ENCODE data around the gene BIRC2. TPM values are rescaled to one million over a fixed set of nuclear protein-coding genes. Genes with fewer than 3 reads are reported as not detected.
"Not testable (repeated sequence)": the region's sequence is repeated elsewhere in the genome, so short reads cannot be mapped to it uniquely, and the experiment has no call there.

BIRC2 gene
- polyA plus RNA-seq, 4 donors: 22.1 to 68.5 (median 33.7) TPM

- WGBS, 3 donors: 77 to 90% (median 82%) methylated on average over 28 to 31 of the region's 31 CpGs
- H3K27ac ChIP-seq (ENCODE audit: low read depth in 1 of 3, low read length in 2 of 3); H3K36me3 ChIP-seq (ENCODE audit: control insufficient read depth in 3 of 3, insufficient read depth in 2 of 3, low read depth in 1 of 3, low read length in 3 of 3); DNase-seq; H3K4me1 ChIP-seq (ENCODE audit: control insufficient read depth in 3 of 3, insufficient read depth in 2 of 3, low read depth in 1 of 3, low read length in 2 of 3); FAIRE-seq; H3K27me3 ChIP-seq (ENCODE audit: control insufficient read depth in 3 of 3, insufficient read depth in 3 of 3, low read length in 3 of 3); H3K4me3 ChIP-seq (ENCODE audit: low read depth in 1 of 3, low read length in 3 of 3); H3K9me3 ChIP-seq (ENCODE audit: control insufficient read depth in 2 of 2, insufficient read depth in 1 of 2, low read depth in 1 of 2, low read length in 1 of 2): not testable (repeated sequence)
Measured at GRCh38 chr11:102374633-102375424, 27.8 kb downstream of the BIRC2 start.

DNA sequence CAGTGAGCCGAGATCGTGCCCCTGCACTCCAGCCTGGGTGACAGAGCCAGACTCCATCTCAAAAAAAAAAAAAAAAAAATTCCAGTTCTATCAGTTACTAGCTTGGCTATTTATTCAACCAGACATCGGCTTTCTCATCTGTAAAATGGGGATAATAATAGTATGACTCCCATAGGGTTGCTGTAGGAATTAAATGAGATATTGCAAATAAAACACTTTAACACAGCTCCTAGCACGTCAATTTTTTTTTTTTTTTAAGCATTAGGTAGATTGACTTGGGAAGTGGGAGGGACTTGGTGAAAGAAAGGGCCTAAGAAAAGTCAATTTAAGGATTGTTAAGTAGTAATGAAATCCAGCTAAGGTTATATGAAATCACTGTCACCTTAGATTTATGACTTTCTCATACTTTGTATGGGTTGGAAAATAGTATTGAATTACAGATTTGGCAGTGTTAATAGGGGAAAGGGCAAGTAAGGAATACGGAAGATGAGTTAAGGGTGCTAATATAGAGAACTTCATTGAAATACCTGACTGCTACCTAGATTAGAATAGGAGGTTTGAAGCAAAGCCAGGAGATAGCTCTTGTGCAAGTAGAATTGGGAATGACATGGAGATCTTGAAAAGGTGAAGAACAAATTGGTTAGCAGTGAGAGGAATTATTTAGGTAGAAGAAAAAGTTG, 28.8 kb downstream of the BIRC2 start:
- Histone ChIP-seq H3K4me1 (ENCODE audit: control insufficient read depth in 3 of 3, insufficient read depth in 2 of 3, low read depth in 1 of 3, low read length in 2 of 3) (no peaks in the 10 kb centered on the region), H3K27me3 (ENCODE audit: control insufficient read depth in 3 of 3, insufficient read depth in 3 of 3, low read length in 3 of 3) (no peaks in the 10 kb centered on the region), H3K27ac (ENCODE audit: low read depth in 1 of 3, low read length in 2 of 3) (no peak overlapping the region), H3K4me3 (ENCODE audit: low read depth in 1 of 3, low read length in 3 of 3) (no peak overlapping the region), H3K36me3 (ENCODE audit: control insufficient read depth in 3 of 3, insufficient read depth in 2 of 3, low read depth in 1 of 3, low read length in 3 of 3) (peaks cover 0 to 11% (median 10%) of the 10 kb centered on the region in 3 donors), H3K9me3 (ENCODE audit: control insufficient read depth in 2 of 2, insufficient read depth in 1 of 2, low read depth in 1 of 2, low read length in 1 of 2) (no peaks in the 10 kb centered on the region)
- FAIRE-seq (no peak), DNase-seq (no peak)
- 84 to 90% (median 89%) methylated on average over 5 of the region's 5 CpGs for WGBS, 3 donors

GRCh38 chr11:102377891-102378290, 30.9 kb downstream of the BIRC2 start:
- Histone ChIP-seq H3K27me3 (ENCODE audit: control insufficient read depth in 3 of 3, insufficient read depth in 3 of 3, low read length in 3 of 3) (no peaks in the 10 kb centered on the region), H3K27ac (ENCODE audit: low read depth in 1 of 3, low read length in 2 of 3) (no peak overlapping the region), H3K4me1 (ENCODE audit: control insufficient read depth in 3 of 3, insufficient read depth in 2 of 3, low read depth in 1 of 3, low read length in 2 of 3) (no peaks in the 10 kb centered on the region), H3K9me3 (ENCODE audit: control insufficient read depth in 2 of 2, insufficient read depth in 1 of 2, low read depth in 1 of 2, low read length in 1 of 2) (no peaks in the 10 kb centered on the region), H3K36me3 (ENCODE audit: control insufficient read depth in 3 of 3, insufficient read depth in 2 of 3, low read depth in 1 of 3, low read length in 3 of 3) (peaks cover 0 to 14% (median 14%) of the 10 kb centered on the region in 3 donors), H3K4me3 (ENCODE audit: low read depth in 1 of 3, low read length in 3 of 3) (no peak overlapping the region)
- WGBS, 3 donors: 86 to 90% (median 88%) methylated on average over 2 of the region's 2 CpGs
- no peak for FAIRE-seq
- DNase-seq: no peak

DNA sequence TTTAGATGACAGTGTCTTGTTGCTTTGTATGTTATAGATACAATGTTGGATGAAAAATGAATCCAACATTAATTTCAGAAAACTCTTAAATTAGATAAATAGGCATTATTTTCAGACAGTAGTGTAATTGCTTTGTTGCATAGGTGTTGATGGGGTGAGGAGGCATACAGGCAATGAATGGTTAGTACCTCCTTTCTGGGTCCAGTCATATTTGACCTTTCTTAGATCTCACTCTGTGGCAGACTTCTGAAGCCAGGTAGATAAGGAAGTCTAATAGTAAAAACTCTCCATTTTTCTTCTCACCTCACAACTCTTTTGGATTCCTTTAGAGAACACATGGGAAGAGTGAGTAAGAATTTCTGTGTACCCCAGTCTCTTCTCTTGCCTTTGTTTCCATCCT, 31.8 kb downstream of the BIRC2 start:
- Histone ChIP-seq H3K4me3 (ENCODE audit: low read depth in 1 of 3, low read length in 3 of 3) (no peak overlapping the region), H3K27ac (ENCODE audit: low read depth in 1 of 3, low read length in 2 of 3) (no peak overlapping the region), H3K9me3 (ENCODE audit: control insufficient read depth in 2 of 2, insufficient read depth in 1 of 2, low read depth in 1 of 2, low read length in 1 of 2) (no peaks in the 10 kb centered on the region), H3K36me3 (ENCODE audit: control insufficient read depth in 3 of 3, insufficient read depth in 2 of 3, low read depth in 1 of 3, low read length in 3 of 3) (peaks cover 0 to 14% (median 14%) of the 10 kb centered on the region in 3 donors), H3K4me1 (ENCODE audit: control insufficient read depth in 3 of 3, insufficient read depth in 2 of 3, low read depth in 1 of 3, low read length in 2 of 3) (no peaks in the 10 kb centered on the region), H3K27me3 (ENCODE audit: control insufficient read depth in 3 of 3, insufficient read depth in 3 of 3, low read length in 3 of 3) (no peaks in the 10 kb centered on the region)
- no peak for FAIRE-seq
- DNase-seq: no peak

- Histone ChIP-seq H3K36me3 (ENCODE audit: control insufficient read depth in 3 of 3, insufficient read depth in 2 of 3, low read depth in 1 of 3, low read length in 3 of 3) (peaks cover 0 to 14% (median 13%) of the 10 kb centered on the region in 3 donors), H3K27me3 (ENCODE audit: control insufficient read depth in 3 of 3, insufficient read depth in 3 of 3, low read length in 3 of 3) (no peaks in the 10 kb centered on the region), H3K4me3 (ENCODE audit: low read depth in 1 of 3, low read length in 3 of 3) (no peak overlapping the region), H3K9me3 (ENCODE audit: control insufficient read depth in 2 of 2, insufficient read depth in 1 of 2, low read depth in 1 of 2, low read length in 1 of 2) (no peaks in the 10 kb centered on the region), H3K27ac (ENCODE audit: low read depth in 1 of 3, low read length in 2 of 3) (no peak overlapping the region), H3K4me1 (ENCODE audit: control insufficient read depth in 3 of 3, insufficient read depth in 2 of 3, low read depth in 1 of 3, low read length in 2 of 3) (peaks cover 0 to 21% (median 0%) of the 10 kb centered on the region in 3 donors)
- FAIRE-seq: no peak
- no peak for DNase-seq
- 89 to 96% (median 91%) methylated on average over 3 of the region's 3 CpGs for WGBS, 3 donors
Measured at GRCh38 chr11:102382384-102382783, 35.4 kb downstream of the BIRC2 start.

DNA sequence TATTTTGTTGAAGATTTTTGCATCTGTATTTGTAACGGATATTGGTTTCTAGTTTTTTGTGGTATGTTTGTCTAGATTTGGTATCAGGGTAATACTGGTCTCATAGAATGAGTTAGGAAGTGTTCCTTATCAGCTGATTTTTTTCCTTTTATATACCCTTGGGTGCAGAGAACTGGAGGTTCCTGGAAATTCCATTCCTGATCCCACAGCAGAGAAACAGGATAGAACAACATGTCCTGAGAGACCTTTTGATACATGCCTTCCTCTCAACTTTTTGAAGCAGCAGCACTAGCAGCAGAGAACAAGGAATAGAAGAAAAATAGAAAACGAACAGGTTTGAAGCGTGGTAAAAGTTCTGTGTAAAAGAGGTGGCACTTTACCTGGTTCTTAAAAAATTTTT, 36.8 kb downstream of the BIRC2 start:
- WGBS, 3 donors: 78 to 89% (median 83%) methylated on average over 3 of the region's 3 CpGs
- H3K36me3 ChIP-seq (ENCODE audit: control insufficient read depth in 3 of 3, insufficient read depth in 2 of 3, low read depth in 1 of 3, low read length in 3 of 3): peaks cover 0 to 13% (median 13%) of the 10 kb centered on the region in 3 donors
- peaks cover 0 to 21% (median 0%) of the 10 kb centered on the region in 3 donors for H3K4me1 ChIP-seq (ENCODE audit: control insufficient read depth in 3 of 3, insufficient read depth in 2 of 3, low read depth in 1 of 3, low read length in 2 of 3)
- H3K4me3 ChIP-seq (ENCODE audit: low read depth in 1 of 3, low read length in 3 of 3): no peak overlapping the region
- H3K27me3 ChIP-seq (ENCODE audit: control insufficient read depth in 3 of 3, insufficient read depth in 3 of 3, low read length in 3 of 3): no peaks in the 10 kb centered on the region
- no peak overlapping the region for H3K27ac ChIP-seq (ENCODE audit: low read depth in 1 of 3, low read length in 2 of 3)
- FAIRE-seq (no peak), DNase-seq (no peak)
- no peaks in the 10 kb centered on the region for H3K9me3 ChIP-seq (ENCODE audit: control insufficient read depth in 2 of 2, insufficient read depth in 1 of 2, low read depth in 1 of 2, low read length in 1 of 2)

- DNase-seq (peak in 1 of 2 donors; percentile 36), FAIRE-seq (no peak)
- no peaks in the 10 kb centered on the region for H3K27me3 ChIP-seq (ENCODE audit: control insufficient read depth in 3 of 3, insufficient read depth in 3 of 3, low read length in 3 of 3)
- H3K27ac ChIP-seq (ENCODE audit: low read depth in 1 of 3, low read length in 2 of 3): peak overlapping the region in 1 of 3 donors; percentile 58
- H3K4me3 ChIP-seq (ENCODE audit: low read depth in 1 of 3, low read length in 3 of 3): no peak overlapping the region
- H3K36me3 ChIP-seq (ENCODE audit: control insufficient read depth in 3 of 3, insufficient read depth in 2 of 3, low read depth in 1 of 3, low read length in 3 of 3): peaks cover 0 to 17% (median 8%) of the 10 kb centered on the region in 3 donors
- 66 to 78% (median 77%) methylated on average over 15 of the region's 15 CpGs for WGBS, 3 donors
- no peaks in the 10 kb centered on the region for H3K9me3 ChIP-seq (ENCODE audit: control insufficient read depth in 2 of 2, insufficient read depth in 1 of 2, low read depth in 1 of 2, low read length in 1 of 2)
- peaks cover 0 to 21% (median 0%) of the 10 kb centered on the region in 3 donors for H3K4me1 ChIP-seq (ENCODE audit: control insufficient read depth in 3 of 3, insufficient read depth in 2 of 3, low read depth in 1 of 3, low read length in 2 of 3)
Measured at GRCh38 chr11:102384419-102385079, 37.5 kb downstream of the BIRC2 start.

All from small intestine (tissue), 7 donors.